Placental pericyte (primary cell): ENCODE results near the gene OR5B21. TPM values are rescaled to one million over a fixed set of nuclear protein-coding genes. Genes with fewer than 3 reads are reported as not detected.

ENCODE experiments used
- total RNA-seq: library from RNA; depleted of rRNA; stranded (reverse); fragments of >200 nt; gene quantifications from 2 replicates; pipeline ENCODE4 v1.2.3, GENCODE V29; 2012

The OR5B21 gene
- 2.0 TPM in 1 of 2 replicates, not detected in the other for total RNA-seq

GRCh38 chr11:58508005-58508404, at the start of gene OR5B21:
OR5B21 (minus strand) TSS chr11:58508105; CDS start chr11:58508105, 0 bp downstream.

Other genes with a start within 250 kb of the OR5B21 start
- gene OR10W1, start 239.8 kb downstream of the OR5B21 start, total RNA-seq = not detected in 2 replicates
- not detected in 2 replicates for gene OR5B17, start 149.0 kb downstream of the OR5B21 start, total RNA-seq
- gene OR5B3, start 101.2 kb downstream of the OR5B21 start, total RNA-seq = not detected in 2 replicates
- gene OR5B2, start 80.0 kb downstream of the OR5B21 start, total RNA-seq = not detected in 2 replicates
- not detected in 2 replicates for gene OR5B12, start 65.9 kb downstream of the OR5B21 start, total RNA-seq
- gene LPXN, start 67.8 kb upstream of the OR5B21 start, total RNA-seq = 30.6 and 137 TPM in 2 replicates
- gene ZFP91, start 71.0 kb upstream of the OR5B21 start, total RNA-seq = 80.8 and 91.1 TPM in 2 replicates
- gene CNTF, start 114.6 kb upstream of the OR5B21 start, total RNA-seq = 2.4 and 4.9 TPM in 2 replicates
- not detected in 2 replicates for gene GLYAT, start 223.8 kb upstream of the OR5B21 start, total RNA-seq